Gastrocnemius medialis (tissue), 4 donors: ENCODE results near the gene MEIKIN. TPM values are rescaled to one million over a fixed set of nuclear protein-coding genes. Genes with fewer than 3 reads are reported as not detected.

Experiments
- ATAC-seq, 2 donors: fragments of 150-250 bp; one replicate each; pipeline ENCODE4 v1.9.1; 2016
- DNase-seq, 2 donors: peaks; one replicate each; pipeline ENCODE4 v3.0.0-alpha.2; 2019
- H3K27ac ChIP-seq, 4 donors: fragments of 200-600 bp; sonication (generic); 1 replicate in 1 of 4; 2 replicates in 3 of 4; pipeline ENCODE4 v1.5.1; 2016 to 2018; ENCODE audit warnings: mild to moderate bottlenecking in 2 of 4, moderate library complexity in 1 of 4
- H3K27me3 ChIP-seq, 3 donors: fragments of 200-600 bp; sonication (generic) in 2 of 3; 1 replicate in 1 of 3; 2 replicates in 2 of 3; pipeline versions ENCODE4 v1.5.1 to v1.6.0; 2016 to 2019; ENCODE audit warnings: mild to moderate bottlenecking in 1 of 3, moderate library complexity in 1 of 3
- H3K36me3 ChIP-seq, 2 donors: fragments of 200-600 bp; sonication (generic) in 1 of 2; one replicate each; pipeline ENCODE4 v1.5.1; 2017 to 2018
- H3K4me1 ChIP-seq, 2 donors: fragments of 200-600 bp; sonication (generic) in 1 of 2; one replicate each; pipeline ENCODE4 v1.5.1; 2016 to 2017; ENCODE audit warnings: mild to moderate bottlenecking in 2 of 2
- H3K4me3 ChIP-seq, 4 donors: fragments of 200-600 bp; sonication (generic) in 3 of 4; 1 replicate in 1 of 4; 2 replicates in 3 of 4; pipeline ENCODE4 v1.5.1; 2016 to 2019; ENCODE audit warnings: mild to moderate bottlenecking in 2 of 4
- H3K9me3 ChIP-seq, 3 donors: fragments of 200-600 bp; sonication (generic) in 2 of 3; 1 replicate in 1 of 3; 2 replicates in 2 of 3; pipeline ENCODE4 v1.5.1; 2016 to 2019
- POLR2A ChIP-seq, 2 donors: fragments of 450-650 bp; IDR thresholded peaks; one replicate each; pipeline ENCODE4 v1.6.1; 2017; ENCODE audit warnings: antibody characterized with exemption in 2 of 2, mild to moderate bottlenecking in 2 of 2, moderate library complexity in 2 of 2
- in situ Hi-C, 4 donors: fragments of 200-750 bp; cut with MboI; loops; one replicate each; pipeline versions ENCODE4 v1.15.0 to v1.8.0; 2017; ENCODE audit warnings: low sequenced_read_pairs in 4 of 4
- intact Hi-C: fragments of 100-400 bp; cut with DNase I; formaldehyde crosslinking; loops from one replicate; pipeline ENCODE4 v1.15.1; 2023; ENCODE audit warnings: low total_unique reads
- total RNA-seq, 4 donors: library from RNA; depleted of rRNA; stranded (reverse); fragments of >200 nt; gene quantifications; one replicate each; pipeline versions ENCODE4 v1.1.0 to v1.2.3, GENCODE V29; 2016
- TF ChIP-seq, protein P1 (sequence below), 5 experiments: fragments of 450-650 bp in 3 of 5; fragments of 200-600 bp in 2 of 5; sonication (generic) in 2 of 5; IDR thresholded peaks in 4 of 5; conservative IDR thresholded peaks in 1 of 5; 1 replicate in 4 of 5; 2 replicates in 1 of 5; pipeline ENCODE4 v1.5.1; 2016 to 2019; ENCODE audit warnings: antibody characterized with exemption in 5 of 5, mild to moderate bottlenecking in 3 of 5, moderate library complexity in 3 of 5

MEIKIN gene
- total RNA-seq, 4 donors from 2014 or later = not detected

DNA sequence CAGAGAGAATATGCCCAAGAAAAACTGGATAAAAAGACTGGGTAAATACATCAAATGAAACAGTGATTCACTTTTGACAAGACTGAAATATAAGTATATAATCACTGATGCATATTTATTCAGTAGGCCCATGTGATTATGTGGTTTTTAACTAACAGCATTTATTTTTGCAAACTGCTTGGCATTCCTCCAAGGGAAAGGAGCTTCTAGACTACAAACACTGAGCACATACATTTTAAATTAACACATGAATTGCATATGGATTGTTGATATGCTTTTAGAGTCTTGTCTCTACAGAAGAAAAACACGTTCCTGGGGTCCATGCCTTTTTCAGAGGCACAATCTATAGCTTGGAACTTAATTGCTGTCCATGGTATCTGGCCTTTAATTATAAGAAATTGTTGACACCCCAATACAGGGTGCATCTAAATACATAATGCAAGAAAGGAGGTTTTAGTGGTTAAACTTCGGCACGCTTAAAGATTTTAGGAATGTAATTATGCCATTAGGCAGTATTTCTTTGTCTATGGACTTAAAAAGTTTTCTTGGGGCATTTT lies 6.9 kb upstream of the MEIKIN start:
- H3K27ac ChIP-seq = no peak overlapping the region
- in situ Hi-C loops = no loop called here
- DNase-seq (no peak), ATAC-seq (no peak)
- no peaks in the 10 kb centered on the region for H3K4me1 ChIP-seq
- H3K27me3 ChIP-seq = no peaks in the 10 kb centered on the region
- no peaks in the 10 kb centered on the region for H3K36me3 ChIP-seq
- no peak overlapping the region for H3K4me3 ChIP-seq
- no peaks in the 10 kb centered on the region for H3K9me3 ChIP-seq
- no peak for TF ChIP-seq POLR2A (IDR thresholded peaks at IDR 0.05)
- TF ChIP-seq, protein P1, sequence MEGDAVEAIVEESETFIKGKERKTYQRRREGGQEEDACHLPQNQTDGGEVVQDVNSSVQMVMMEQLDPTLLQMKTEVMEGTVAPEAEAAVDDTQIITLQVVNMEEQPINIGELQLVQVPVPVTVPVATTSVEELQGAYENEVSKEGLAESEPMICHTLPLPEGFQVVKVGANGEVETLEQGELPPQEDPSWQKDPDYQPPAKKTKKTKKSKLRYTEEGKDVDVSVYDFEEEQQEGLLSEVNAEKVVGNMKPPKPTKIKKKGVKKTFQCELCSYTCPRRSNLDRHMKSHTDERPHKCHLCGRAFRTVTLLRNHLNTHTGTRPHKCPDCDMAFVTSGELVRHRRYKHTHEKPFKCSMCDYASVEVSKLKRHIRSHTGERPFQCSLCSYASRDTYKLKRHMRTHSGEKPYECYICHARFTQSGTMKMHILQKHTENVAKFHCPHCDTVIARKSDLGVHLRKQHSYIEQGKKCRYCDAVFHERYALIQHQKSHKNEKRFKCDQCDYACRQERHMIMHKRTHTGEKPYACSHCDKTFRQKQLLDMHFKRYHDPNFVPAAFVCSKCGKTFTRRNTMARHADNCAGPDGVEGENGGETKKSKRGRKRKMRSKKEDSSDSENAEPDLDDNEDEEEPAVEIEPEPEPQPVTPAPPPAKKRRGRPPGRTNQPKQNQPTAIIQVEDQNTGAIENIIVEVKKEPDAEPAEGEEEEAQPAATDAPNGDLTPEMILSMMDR (IDR thresholded peaks at IDR 0.05 in 4 of 5, conservative IDR thresholded peaks at IDR 0.05 in 1 of 5) = no peak
- intact Hi-C loops = no loop called here

- Histone ChIP-seq H3K27ac (no peak overlapping the region), H3K4me1 (no peaks in the 10 kb centered on the region), H3K36me3 (no peaks in the 10 kb centered on the region), H3K27me3 (no peaks in the 10 kb centered on the region), H3K4me3 (no peak overlapping the region), H3K9me3 (no peaks in the 10 kb centered on the region)
- TF ChIP-seq POLR2A (IDR thresholded peaks at IDR 0.05) = no peak
- TF ChIP-seq, protein P1 (IDR thresholded peaks at IDR 0.05 in 4 of 5, conservative IDR thresholded peaks at IDR 0.05 in 1 of 5) = no peak
- in situ Hi-C loops = no loop called here
- ATAC-seq = no peak
- intact Hi-C loops = no loop called here
- no peak for DNase-seq
Observed at GRCh38 chr5:131950706-131951105, 5.2 kb upstream of the MEIKIN start.

DNA sequence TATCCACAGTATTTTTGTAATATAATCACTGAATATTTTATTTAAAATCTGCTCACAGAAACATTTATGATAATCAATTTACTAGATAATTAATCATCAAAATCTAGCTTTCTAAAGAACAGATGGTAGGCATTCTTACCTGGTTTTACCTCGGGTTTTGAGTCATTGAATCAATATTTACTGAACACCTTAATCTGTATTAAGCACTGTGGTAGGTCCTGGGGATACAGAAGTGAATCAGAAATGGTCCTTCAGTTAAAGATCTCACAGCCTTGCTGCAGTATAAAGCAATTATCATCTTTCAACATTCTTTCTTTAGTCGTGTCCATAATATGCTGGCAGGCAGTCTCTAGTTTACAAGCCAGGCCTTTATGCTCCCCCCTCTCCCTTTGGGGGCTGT lies 2.0 kb upstream of the MEIKIN start:
- Histone ChIP-seq H3K4me3 (no peak overlapping the region), H3K27ac (no peak overlapping the region), H3K4me1 (no peaks in the 10 kb centered on the region), H3K27me3 (no peaks in the 10 kb centered on the region), H3K36me3 (no peaks in the 10 kb centered on the region), H3K9me3 (no peaks in the 10 kb centered on the region)
- DNase-seq (no peak), ATAC-seq (no peak)
- TF ChIP-seq POLR2A (IDR thresholded peaks at IDR 0.05) = no peak
- TF ChIP-seq, protein P1 (IDR thresholded peaks at IDR 0.05 in 4 of 5, conservative IDR thresholded peaks at IDR 0.05 in 1 of 5) = no peak
- intact Hi-C loops = no loop called here
- in situ Hi-C loops = no loop called here

DNA sequence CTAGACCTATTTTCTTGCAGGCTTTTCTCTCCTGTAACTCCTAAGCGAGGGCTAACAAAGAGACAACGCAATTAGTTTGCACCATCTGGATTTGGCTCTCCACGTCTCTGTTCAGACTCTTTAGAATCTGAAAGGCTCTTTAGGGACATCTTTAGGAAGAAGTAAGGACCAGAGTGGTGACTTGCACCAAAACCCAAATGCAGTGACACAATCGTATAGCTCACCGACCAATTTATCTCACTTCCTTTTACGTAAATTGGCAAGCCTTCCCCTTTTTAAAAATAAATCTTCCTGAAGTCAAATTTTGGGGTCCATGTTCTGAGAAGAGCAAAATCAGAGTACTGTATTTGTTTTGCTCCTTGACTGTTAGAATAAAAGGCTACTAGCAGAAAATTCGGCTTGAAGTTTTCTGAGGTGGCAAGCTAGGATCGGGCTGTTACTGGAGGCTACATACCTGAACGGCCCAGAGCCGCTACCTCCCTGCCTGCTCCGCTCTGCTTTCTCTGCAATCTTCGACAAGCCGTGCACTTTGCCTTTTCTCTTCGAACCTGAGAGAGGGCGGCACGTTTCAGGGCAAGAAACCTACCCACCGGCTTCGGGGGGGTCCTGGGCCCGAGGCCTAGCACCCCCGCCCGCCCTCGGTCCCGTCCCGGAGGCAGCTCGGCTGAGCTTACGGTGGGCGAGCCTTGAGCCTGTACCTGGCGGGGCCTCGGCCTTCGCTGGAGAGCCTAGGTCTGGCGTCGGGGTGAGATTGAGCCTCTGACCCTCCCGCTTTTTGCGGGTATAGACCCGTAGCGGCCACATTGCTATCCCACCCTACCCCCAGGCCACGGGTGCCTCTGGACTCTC lies 537 bp downstream of the MEIKIN start:
- no peaks in the 10 kb centered on the region for H3K27me3 ChIP-seq
- no peak for ATAC-seq
- no peaks in the 10 kb centered on the region for H3K9me3 ChIP-seq
- intact Hi-C loops (no loop called here), in situ Hi-C loops (no loop called here)
- no peak overlapping the region for H3K27ac ChIP-seq
- H3K36me3 ChIP-seq = no peaks in the 10 kb centered on the region
- no peak overlapping the region for H3K4me3 ChIP-seq
- no peaks in the 10 kb centered on the region for H3K4me1 ChIP-seq
- DNase-seq = no peak
- TF ChIP-seq, protein P1 (IDR thresholded peaks at IDR 0.05 in 4 of 5, conservative IDR thresholded peaks at IDR 0.05 in 1 of 5) = no peak
- TF ChIP-seq POLR2A (IDR thresholded peaks at IDR 0.05) = no peak
